K562 (cell line): ENCODE results near the gene MDP1. TPM values are rescaled to one million over a fixed set of nuclear protein-coding genes. Genes with fewer than 3 reads are reported as not detected.

Experiments
- ESRRA ChIP-seq: fragments of 450-650 bp; IDR thresholded peaks from 2 replicates; pipeline ENCODE4 v1.6.1; 2014; ENCODE audit warnings: low read depth, mild to moderate bottlenecking, moderate library complexity, borderline replicate concordance
- FOXJ3 ChIP-seq: sonication (generic); formaldehyde crosslinking; IDR thresholded peaks from 2 replicates; pipeline ENCODE4 v1.4.0; 2020; ENCODE audit warnings: mild to moderate bottlenecking, missing genetic modification reagents
- HINFP ChIP-seq: fragments of 450-650 bp; conservative IDR thresholded peaks from 2 replicates; pipeline ENCODE4 v1.6.1; 2016; ENCODE audit warnings: missing genetic modification characterization, low read depth, mild to moderate bottlenecking, control low read depth, missing compliant biosample characterization
- KDM1A ChIP-seq, 2 experiments: fragments of 450-650 bp; IDR thresholded peaks; 2 replicates each; pipeline ENCODE4 v1.6.1; 2016; ENCODE audit warnings: mild to moderate bottlenecking in 2 of 2
- KLF13 ChIP-seq: fragments of 450-650 bp; IDR thresholded peaks from 2 replicates; pipeline ENCODE4 v1.6.1; 2016; ENCODE audit warnings: missing genetic modification characterization, low read depth, mild to moderate bottlenecking, missing compliant biosample characterization, moderate library complexity, borderline replicate concordance
- KLF6 ChIP-seq: fragments of 250-450 bp; sonication (Bioruptor Pico); IDR thresholded peaks from 2 replicates; pipeline ENCODE4 v1.4.0; 2020; ENCODE audit warnings: mild to moderate bottlenecking, moderate library complexity, borderline replicate concordance
- NCOA1 ChIP-seq: fragments of 450-650 bp; IDR thresholded peaks from 2 replicates; pipeline ENCODE4 v1.6.1; 2016; ENCODE audit warnings: low read depth
- NR1H2 ChIP-seq: sonication (generic); formaldehyde crosslinking; IDR thresholded peaks from 2 replicates; pipeline ENCODE4 v1.4.0; 2020; ENCODE audit warnings: mild to moderate bottlenecking, missing genetic modification reagents
- POLR2A ChIP-seq: fragments of 450-650 bp; conservative IDR thresholded peaks from 2 replicates; pipeline ENCODE4 v1.6.1; 2016
- RERE ChIP-seq: sonication (generic); formaldehyde crosslinking; IDR thresholded peaks from 2 replicates; pipeline ENCODE4 v1.8.0; 2023; ENCODE audit warnings: missing genetic modification reagents, mild to moderate bottlenecking, borderline replicate concordance
- SUPT5H ChIP-seq: fragments of 450-650 bp; IDR thresholded peaks from 2 replicates; pipeline ENCODE4 v1.6.1; 2016
- TAF1 ChIP-seq: IDR thresholded peaks from 2 replicates; pipeline ENCODE4 v1.6.1; 2011; ENCODE audit warnings: mild to moderate bottlenecking, low read length, moderate library complexity; ENCODE audit not compliant: insufficient read depth, control insufficient read depth, severe bottlenecking; ENCODE audit errors: extremely low read depth
- USF2 ChIP-seq: sonication (generic); formaldehyde crosslinking; IDR thresholded peaks from 2 replicates; pipeline ENCODE4 v1.5.0; 2020; ENCODE audit warnings: missing genetic modification reagents
- YY1 ChIP-seq, 3 experiments: IDR thresholded peaks; 2 replicates each; pipeline ENCODE4 v1.6.1; 2011; ENCODE audit warnings: low read length in 2 of 3, mild to moderate bottlenecking in 2 of 3, moderate library complexity in 2 of 3, borderline replicate concordance in 1 of 3, control low read depth in 1 of 3, low read depth in 1 of 3; ENCODE audit not compliant: insufficient read depth in 3 of 3, insufficient replicate concordance in 2 of 3, control insufficient read depth in 1 of 3, insufficient read length in 1 of 3; ENCODE audit errors: extremely low read depth in 1 of 3
- ZNF197 ChIP-seq: fragments of 200-800 bp; sonication (Bioruptor generic); IDR thresholded peaks from 2 replicates; pipeline ENCODE4 v1.6.1; 2016; ENCODE audit warnings: low read depth, missing genetic modification characterization, missing compliant biosample characterization
- ZNF253 ChIP-seq: fragments of 250-450 bp; sonication (Bioruptor Pico); conservative IDR thresholded peaks from 2 replicates; pipeline ENCODE4 v1.6.1; 2021; ENCODE audit warnings: mild to moderate bottlenecking
- ZNF263 ChIP-seq: sonication (generic); formaldehyde crosslinking; IDR thresholded peaks from 2 replicates; pipeline ENCODE4 v1.8.0; 2022; ENCODE audit warnings: mild to moderate bottlenecking, missing genetic modification reagents, borderline replicate concordance
- ZNF282 ChIP-seq: sonication (generic); formaldehyde crosslinking; IDR thresholded peaks from 2 replicates; pipeline ENCODE4 v1.8.1; 2023; ENCODE audit warnings: missing genetic modification reagents
- polyA plus RNA-seq, 8 experiments: library from polyadenylated mRNA; depleted of rRNA in 4 of 8; stranded (reverse) in 5 of 8; unstranded in 3 of 8; fragments of >200 nt; fragmentation: Nextera tagmentation in 2 of 8; fragmentation: Illumina TruSeq in 1 of 8; extraction: Ambion mirVana in 2 of 8; extraction: Trizol in 1 of 8; gene quantifications; 2 replicates each; pipeline versions ENCODE4 v1.2.1 to v1.2.3, GENCODE V29; 2011 to 2014; ENCODE audit warnings: inconsistent platforms in 1 of 8, missing spikeins in 1 of 8
- total RNA-seq, 7 experiments: library from RNA; depleted of rRNA in 6 of 7; stranded (reverse); fragments of >200 nt in 6 of 7; fragmentation: Illumina TruSeq in 2 of 7; extraction: Trizol in 2 of 7; gene quantifications; 2 replicates each; pipeline versions ENCODE4 v1.2.1 to v1.2.3, GENCODE V29; 2011 to 2021; ENCODE audit warnings: low replicate concordance in 1 of 7

MDP1 gene
- total and polyA plus RNA-seq, 9 of the 15 experiments (the other 6 are each of a cell fraction or from before 2014, with no cell fraction given), result 2.7 to 29.6 (median 11.0) TPM

DNA sequence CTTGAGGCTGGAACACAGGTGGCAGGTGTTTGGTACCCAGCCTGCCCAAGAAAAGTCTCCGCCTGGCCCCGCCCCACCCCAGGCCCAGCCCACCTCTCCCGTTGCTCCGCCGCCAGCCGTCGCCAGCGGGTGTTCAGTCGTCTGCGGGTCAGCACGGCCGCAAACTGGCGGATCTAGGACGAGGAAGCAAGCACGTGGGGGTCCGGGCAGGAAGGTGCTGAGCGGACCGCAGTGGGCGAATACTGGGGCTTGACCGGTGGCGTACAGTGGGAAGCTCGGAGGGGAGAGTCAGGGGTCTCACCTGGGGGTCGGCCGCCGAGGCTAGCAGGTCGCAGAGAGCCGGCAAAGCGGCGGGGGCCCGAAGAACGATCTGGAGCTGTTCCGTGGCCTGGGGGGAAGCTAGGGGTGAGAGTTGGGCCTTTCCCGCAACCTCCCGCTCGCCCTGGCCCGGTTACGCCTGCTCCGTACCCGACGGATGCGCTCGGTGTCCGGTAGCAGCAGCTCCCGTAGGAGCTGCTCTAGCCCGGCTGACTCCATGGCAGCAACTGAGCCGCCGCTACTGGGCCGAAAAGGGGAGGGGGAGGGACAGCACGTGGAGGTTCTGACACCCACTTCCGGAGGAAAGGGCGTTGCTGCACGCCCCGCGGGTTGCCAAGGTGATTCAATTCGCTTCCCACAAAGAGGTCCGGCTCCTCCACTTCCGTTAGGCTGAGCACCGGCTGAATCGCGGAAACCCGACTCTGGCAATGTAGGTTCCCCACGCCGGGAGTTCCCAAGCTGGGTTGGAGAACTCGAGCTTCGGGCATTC lies 27.4 kb downstream of the MDP1 start, which contains the start of gene IPO4 (continued):
- TF ChIP-seq RERE (CRISPR knock-in tag) (no peak), KDM1A (IDR thresholded peaks at IDR 0.05) (peak in 1 of 2 experiments; percentile 66; a peak in 1 of 4 replicates), ESRRA (peak; percentile 77; the same call in 1 of the 2 replicates), YY1 (IDR thresholded peaks at IDR 0.05; ENCODE audit: borderline replicate concordance in 1 of 3, control insufficient read depth in 1 of 3, extremely low read depth in 1 of 3, insufficient read depth in 3 of 3, insufficient read length in 1 of 3, insufficient replicate concordance in 2 of 3, low read depth in 1 of 3, low read length in 2 of 3) (peak in 2 of 3 experiments; percentile 63 to 65), USF2 (CRISPR knock-in tag) (peak; percentile 71), KLF13 (tag) (peak; percentile 94), NR1H2 (CRISPR knock-in tag) (no peak), ZNF197 (CRISPR knock-in tag) (no peak), KLF6 (CRISPR knock-in tag) (peak; percentile 57; the same call in 1 of the 2 replicates), ZNF263 (CRISPR knock-in tag) (peak; percentile 39; the same call in 1 of the 2 replicates), SUPT5H (peak; percentile 76), ZNF253 (CRISPR knock-in tag) (no peak), ZNF282 (CRISPR knock-in tag) (no peak), TAF1 (peak; percentile 51), FOXJ3 (CRISPR knock-in tag) (no peak), POLR2A (peak; percentile 88), NCOA1 (peak; percentile 99), HINFP (tag) (no peak)
